ENCODE data around the gene MRPL52.
"Not testable (repeated sequence)": the region's sequence is repeated elsewhere in the genome, so short reads cannot be mapped to it uniquely, and the experiment has no call there.

MRPL52 gene

DNA sequence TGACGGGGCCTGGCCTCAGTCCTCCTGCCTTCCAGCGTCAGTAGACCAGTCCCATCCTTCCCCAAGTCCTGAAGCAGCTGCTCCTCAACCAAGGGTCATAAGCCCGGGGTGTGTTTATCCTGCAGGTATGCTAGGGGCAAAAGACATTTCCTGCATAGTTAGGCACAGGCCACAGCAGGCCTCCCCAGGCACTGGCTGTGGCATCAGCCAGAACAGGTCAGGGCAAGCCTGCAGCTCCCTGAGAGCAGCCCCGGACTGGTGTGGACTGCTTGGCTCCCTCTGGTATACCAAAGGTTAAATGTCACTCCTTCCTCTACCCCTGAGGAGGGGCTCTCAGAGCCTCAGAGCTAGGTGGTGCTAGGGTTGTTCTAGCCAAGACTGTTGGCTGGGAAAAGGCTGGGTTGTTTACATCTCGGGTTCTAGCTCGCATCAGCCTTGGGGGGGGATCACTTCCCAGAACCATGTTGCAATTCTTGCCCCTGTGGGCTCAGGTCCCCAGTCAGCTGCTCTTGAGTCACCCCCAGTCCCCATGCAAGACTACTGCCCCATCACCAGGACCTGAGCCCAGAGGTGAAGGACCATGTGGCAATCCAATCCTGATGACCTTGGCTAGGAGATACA lies 9.6 kb downstream of the MRPL52 start:
- no peak for DNase-seq (ENCODE audit: low read depth)

DNA sequence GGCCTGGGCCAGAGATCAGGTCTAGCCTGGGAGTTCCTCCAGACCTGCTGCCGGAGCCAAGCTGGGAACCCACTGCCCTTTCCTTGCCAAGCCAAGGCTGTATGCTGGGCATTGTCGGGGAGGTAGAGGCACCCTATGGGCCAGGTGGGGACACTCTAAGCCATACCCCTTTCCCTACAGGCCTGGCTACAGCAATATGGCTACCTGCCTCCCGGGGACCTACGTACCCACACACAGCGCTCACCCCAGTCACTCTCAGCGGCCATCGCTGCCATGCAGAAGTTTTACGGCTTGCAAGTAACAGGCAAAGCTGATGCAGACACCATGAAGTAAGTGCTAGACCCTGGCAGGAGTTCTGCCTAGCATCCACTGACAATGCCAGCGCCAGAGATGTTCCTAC lies 11.6 kb downstream of the MRPL52 start:
- no peak for DNase-seq (ENCODE audit: low read depth)

GRCh38 chr14:22841769-22842168 lies 12.1 kb downstream of the MRPL52 start:
- no peak for DNase-seq (ENCODE audit: low read depth)

- no peak for DNase-seq (ENCODE audit: low read depth)
Measured at GRCh38 chr14:22842211-22843122, 12.8 kb downstream of the MRPL52 start.

DNA sequence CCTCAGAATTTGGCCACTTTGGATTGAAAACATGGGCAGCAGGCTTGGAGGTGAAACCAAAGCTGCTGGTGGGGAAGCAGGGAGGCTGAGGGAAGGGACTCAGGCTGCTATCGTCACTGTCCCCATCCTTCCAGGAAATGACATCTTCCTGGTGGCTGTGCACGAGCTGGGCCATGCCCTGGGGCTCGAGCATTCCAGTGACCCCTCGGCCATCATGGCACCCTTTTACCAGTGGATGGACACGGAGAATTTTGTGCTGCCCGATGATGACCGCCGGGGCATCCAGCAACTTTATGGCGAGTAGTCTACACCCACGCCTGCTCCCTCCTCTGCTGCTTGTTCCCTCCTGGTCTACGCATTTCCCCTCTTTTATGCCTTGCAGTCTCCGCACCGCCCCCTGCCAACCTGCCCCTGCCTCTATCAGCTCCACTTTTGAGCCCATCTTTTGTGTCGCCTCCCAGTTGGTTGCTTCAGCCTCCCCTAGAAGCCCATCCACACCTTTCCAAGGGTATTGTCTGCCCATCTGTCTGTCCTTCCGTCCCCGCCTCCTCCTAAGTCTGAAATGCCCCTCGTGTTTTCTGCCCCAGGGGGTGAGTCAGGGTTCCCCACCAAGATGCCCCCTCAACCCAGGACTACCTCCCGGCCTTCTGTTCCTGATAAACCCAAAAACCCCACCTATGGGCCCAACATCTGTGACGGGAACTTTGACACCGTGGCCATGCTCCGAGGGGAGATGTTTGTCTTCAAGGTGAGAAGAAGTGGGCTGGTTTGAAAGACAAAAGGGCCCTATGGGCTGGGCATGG lies 13.6 kb downstream of the MRPL52 start:
- DNase-seq (ENCODE audit: low read depth): no peak

DNA sequence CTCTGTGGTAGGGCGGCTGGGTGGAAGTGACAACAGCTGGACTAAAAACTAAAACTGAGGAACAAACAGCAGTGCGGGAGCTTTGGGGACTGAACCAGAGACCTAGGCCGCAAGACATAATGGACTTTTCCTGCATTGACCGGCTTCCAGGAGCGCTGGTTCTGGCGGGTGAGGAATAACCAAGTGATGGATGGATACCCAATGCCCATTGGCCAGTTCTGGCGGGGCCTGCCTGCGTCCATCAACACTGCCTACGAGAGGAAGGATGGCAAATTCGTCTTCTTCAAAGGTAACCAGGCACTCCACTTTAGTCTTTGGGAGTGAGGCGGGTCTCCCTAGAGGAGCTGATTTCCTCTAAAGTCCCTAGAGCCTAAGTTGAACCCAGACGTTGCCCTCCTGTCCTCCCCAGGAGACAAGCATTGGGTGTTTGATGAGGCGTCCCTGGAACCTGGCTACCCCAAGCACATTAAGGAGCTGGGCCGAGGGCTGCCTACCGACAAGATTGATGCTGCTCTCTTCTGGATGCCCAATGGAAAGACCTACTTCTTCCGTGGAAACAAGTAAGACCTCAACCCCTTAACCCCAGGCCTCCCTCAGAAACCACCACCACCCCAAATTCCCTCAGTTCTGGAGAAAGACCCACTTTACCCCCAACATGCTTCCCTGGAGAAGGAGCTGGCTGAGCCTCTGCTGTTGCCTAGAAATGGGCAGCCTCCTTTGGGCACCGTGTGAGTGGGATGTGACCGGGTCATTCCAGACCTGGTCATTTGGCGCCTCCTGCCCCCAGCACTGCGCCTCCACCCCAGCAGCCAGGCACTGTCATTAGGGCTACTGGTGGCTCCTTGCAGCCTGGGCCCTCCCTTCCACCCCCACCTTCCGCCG lies 14.8 kb downstream of the MRPL52 start:
- no peak for DNase-seq (ENCODE audit: low read depth)

GRCh38 chr14:22845103-22845394 lies 15.4 kb downstream of the MRPL52 start:
- no peak for DNase-seq (ENCODE audit: low read depth)

DNA sequence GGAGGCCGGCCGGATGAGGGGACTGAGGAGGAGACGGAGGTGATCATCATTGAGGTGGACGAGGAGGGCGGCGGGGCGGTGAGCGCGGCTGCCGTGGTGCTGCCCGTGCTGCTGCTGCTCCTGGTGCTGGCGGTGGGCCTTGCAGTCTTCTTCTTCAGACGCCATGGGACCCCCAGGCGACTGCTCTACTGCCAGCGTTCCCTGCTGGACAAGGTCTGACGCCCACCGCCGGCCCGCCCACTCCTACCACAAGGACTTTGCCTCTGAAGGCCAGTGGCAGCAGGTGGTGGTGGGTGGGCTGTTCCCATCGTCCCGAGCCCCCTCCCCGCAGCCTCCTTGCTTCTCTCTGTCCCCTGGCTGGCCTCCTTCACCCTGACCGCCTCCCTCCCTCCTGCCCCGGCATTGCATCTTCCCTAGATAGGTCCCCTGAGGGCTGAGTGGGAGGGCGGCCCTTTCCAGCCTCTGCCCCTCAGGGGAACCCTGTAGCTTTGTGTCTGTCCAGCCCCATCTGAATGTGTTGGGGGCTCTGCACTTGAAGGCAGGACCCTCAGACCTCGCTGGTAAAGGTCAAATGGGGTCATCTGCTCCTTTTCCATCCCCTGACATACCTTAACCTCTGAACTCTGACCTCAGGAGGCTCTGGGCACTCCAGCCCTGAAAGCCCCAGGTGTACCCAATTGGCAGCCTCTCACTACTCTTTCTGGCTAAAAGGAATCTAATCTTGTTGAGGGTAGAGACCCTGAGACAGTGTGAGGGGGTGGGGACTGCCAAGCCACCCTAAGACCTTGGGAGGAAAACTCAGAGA lies 16.3 kb downstream of the MRPL52 start:
- DNase-seq (ENCODE audit: low read depth): no peak

- no peak for DNase-seq (ENCODE audit: low read depth)
Measured at GRCh38 chr14:22846811-22847307, 17.2 kb downstream of the MRPL52 start.

DNA sequence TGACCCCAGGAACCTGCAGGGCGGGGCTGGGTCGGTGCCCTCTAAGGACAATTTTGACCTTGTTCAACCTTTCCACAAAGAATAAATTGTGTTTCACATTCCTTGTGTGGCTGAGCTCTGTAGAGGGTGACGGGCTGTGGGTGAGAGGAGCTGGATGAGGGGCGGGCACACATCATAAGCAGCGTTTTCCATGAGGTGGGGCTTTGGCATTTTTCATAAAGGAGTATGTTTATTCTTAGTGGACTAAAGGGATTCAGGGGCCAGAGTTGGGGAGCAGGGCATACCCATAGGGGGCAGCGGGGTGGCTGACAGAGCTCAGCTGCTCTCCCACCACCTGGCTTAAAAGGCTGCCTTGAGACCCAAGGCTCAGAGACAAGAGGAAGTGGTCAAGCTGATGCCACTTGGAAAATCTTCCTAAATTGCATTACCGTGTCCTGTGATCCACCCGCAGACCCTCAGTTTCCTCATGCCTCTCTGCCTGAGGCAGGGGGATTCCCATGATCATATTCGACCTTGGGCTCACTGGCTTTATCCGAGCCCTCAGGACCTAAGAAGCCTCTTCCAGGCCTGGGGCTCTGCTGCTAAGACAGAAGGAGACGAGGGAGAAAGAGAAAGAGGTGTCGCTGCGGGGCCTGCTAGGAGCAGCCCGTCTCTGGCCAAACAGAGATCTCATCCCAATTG lies 18.1 kb downstream of the MRPL52 start:
- DNase-seq (ENCODE audit: low read depth): no peak

DNA sequence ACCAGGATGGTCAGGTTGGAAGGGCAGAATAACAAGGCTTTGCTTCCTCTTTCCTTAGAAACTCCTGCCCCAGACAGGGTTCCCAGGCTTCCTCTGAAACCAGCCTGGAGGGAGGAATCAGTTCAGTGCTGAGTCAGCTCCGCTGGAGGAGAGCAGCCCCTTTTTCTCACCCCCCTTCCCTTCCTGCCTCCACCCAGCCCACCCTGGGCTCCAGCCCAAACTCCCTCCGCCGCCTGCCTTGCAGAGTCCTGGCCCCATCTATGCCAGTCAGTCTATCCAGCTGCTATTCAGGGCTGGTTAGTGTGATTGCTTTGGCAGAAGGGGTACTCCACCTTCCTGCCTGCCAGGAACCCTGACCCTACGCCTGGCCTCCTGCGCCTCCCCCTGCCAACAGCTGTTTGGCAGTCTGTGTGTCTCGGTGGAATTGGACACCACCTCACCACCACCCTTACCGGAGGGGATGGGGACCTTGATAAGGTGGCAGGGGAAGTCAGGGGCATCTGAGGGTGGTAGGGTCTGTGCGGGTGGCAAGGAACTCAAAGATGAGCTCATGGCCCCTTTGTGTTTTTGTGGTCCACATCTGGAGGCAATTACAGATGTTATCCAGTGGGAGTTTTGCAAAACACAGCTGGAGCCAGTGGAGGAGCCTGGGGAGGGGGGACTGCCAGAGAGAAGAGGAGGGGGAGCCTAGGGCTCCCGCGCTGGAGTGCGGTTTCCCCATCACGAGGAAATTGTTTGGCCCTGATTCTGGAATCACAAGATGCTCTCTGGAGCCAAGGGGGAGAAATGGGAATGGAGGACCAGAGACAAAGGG lies 18.9 kb downstream of the MRPL52 start:
- peak; percentile 96 for DNase-seq (ENCODE audit: low read depth)

GRCh38 chr14:22849212-22849819 lies 19.6 kb downstream of the MRPL52 start:
- peak; percentile 82 for DNase-seq (ENCODE audit: low read depth)

- peak; percentile 91 for DNase-seq (ENCODE audit: low read depth)
Measured at GRCh38 chr14:22850944-22851764, 21.5 kb downstream of the MRPL52 start.

DNA sequence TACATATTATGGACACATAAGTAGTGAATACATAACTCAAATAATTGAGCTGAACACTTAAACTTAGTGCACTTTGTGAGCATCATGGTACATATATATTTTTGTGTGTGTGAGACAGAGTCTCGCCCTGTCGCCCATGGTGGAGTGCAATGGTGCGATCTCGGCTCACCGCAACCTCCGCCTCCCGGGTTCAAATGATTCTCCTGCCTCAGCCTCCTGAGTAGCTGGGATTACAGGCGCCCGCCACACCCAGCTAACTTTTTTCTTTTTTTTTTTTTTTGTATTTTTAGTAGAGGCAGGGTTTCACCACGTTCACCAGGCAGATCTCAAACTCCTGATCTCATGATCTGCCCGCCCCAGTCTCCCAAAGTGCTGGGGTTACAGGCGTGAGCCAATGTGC lies 22.5 kb downstream of the MRPL52 start:
- DNase-seq (ENCODE audit: low read depth): not testable (repeated sequence)

DNA sequence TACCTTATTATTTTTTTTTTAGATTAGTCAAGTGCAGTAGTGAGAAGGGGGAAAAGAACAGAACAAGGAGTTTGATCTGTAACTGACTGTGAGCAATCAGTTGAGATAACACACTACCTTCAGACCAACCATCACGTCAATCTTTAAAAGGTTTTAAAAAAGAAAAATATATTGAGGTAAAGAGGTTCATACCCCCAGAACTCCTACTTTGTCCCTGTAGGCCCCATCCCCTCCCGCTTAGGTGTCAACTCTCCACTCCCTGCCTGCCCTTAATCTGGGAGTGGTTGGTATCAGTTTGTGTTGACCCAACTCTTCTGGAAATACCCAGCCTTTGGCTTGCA lies 22.9 kb downstream of the MRPL52 start:
- DNase-seq (ENCODE audit: low read depth): no peak

DNA sequence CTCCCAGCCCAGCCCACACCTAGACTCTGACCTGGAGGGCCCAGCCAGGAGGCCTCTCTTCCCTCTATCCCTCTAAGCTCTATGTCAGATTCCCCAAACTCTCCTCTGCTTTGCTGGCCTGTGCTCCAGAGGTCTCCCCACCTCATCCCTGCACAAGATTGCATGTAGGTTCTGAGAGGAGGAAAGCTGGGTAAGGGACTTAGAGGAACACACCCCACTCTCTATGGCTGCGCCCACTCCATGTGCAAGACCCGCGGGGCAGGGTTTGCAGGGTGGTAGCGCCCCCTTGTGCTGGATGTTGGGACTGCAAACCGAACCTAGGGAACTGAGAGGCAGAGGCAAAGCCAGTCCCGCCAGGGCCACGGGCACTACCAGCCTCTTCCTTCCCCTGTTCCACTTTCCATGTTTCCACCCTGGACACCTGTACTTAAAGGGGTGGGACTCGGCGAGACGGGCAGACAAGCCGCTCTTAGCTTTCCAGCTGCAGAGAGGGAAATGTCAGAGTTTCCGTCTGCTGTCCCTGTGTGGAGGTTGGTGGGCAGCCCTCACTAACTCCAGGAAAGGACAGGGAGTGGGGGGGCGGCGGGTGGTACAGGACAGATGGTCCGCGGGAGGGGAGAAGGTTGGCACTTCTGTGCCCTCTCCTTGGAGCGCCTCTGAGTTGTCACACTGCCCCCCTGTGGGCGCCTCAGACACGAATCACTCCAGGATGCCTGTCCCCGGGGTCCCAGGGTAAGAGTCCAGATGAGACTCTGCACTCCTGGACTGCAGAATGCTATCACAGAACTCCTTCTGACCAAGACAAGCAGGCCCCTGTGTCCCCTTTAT lies 23.5 kb downstream of the MRPL52 start:
- DNase-seq (ENCODE audit: low read depth): peak; percentile 81

GRCh38 chr14:22854296-22854695 lies 24.6 kb downstream of the MRPL52 start:
- DNase-seq (ENCODE audit: low read depth): not testable (repeated sequence)

Data from fibroblast of the conjunctiva (primary cell).